Sigmoid colon (tissue), 7 donors: ENCODE measurements around the gene ANXA2. TPM values are rescaled to one million over a fixed set of nuclear protein-coding genes. Genes with fewer than 3 reads are reported as not detected.

Experiments used
- DNase-seq: peaks from one replicate; pipeline ENCODE4 v3.0.0-alpha.2; 2019
- H3K27ac ChIP-seq, 4 donors: fragments of 200-600 bp; sonication (generic); one replicate each; pipeline ENCODE4 v1.5.1; 2016 to 2019; ENCODE audit warnings: mild to moderate bottlenecking in 1 of 4
- H3K27me3 ChIP-seq, 3 donors: fragments of 200-600 bp; sonication (generic); one replicate each; pipeline ENCODE4 v1.5.1; 2019; ENCODE audit warnings: mild to moderate bottlenecking in 1 of 3
- H3K36me3 ChIP-seq, 4 donors: fragments of 200-600 bp; sonication (generic); one replicate each; pipeline ENCODE4 v1.5.1; 2016 to 2019
- H3K4me1 ChIP-seq, 4 donors: fragments of 200-600 bp; sonication (generic); one replicate each; pipeline ENCODE4 v1.5.1; 2017 to 2019
- H3K4me3 ChIP-seq, 4 donors: fragments of 200-600 bp; sonication (generic); one replicate each; pipeline ENCODE4 v1.5.1; 2017 to 2019; ENCODE audit warnings: mild to moderate bottlenecking in 2 of 4, moderate library complexity in 1 of 4
- H3K9me3 ChIP-seq, 4 donors: fragments of 200-600 bp in 3 of 4; sonication (generic) in 3 of 4; one replicate each; pipeline versions ENCODE4 v1.5.1 to v1.6.1; 2013 to 2019
- CTCF ChIP-seq, 4 experiments: fragments of 450-650 bp in 3 of 4; fragments of 200-600 bp in 1 of 4; IDR thresholded peaks; one replicate each; pipeline ENCODE4 v1.5.1; 2016 to 2019; ENCODE audit warnings: antibody characterized with exemption in 4 of 4, mild to moderate bottlenecking in 3 of 4, moderate library complexity in 2 of 4
- EP300 ChIP-seq, 4 donors: sonication (generic); formaldehyde crosslinking; IDR thresholded peaks; one replicate each; pipeline ENCODE4 v1.6.1; 2017; ENCODE audit warnings: antibody characterized with exemption in 4 of 4
- POLR2A ChIP-seq, 2 donors: fragments of 450-650 bp; IDR thresholded peaks; one replicate each; pipeline ENCODE4 v1.6.1; 2016; ENCODE audit warnings: antibody characterized with exemption in 2 of 2, mild to moderate bottlenecking in 2 of 2, moderate library complexity in 2 of 2
- POLR2AphosphoS5 ChIP-seq, 4 donors: sonication (generic); formaldehyde crosslinking; IDR thresholded peaks; one replicate each; pipeline ENCODE4 v1.6.1; 2017; ENCODE audit warnings: antibody characterized with exemption in 4 of 4
- WGBS, 2 donors: extraction: QIAGEN DNeasy Blood & Tissue Kit; methylation state at CpG; one replicate each; pipeline ENCODE4 v1.1.7; 2013; 5-methylcytosine and 5-hydroxymethylcytosine counted together
- intact Hi-C: fragments of 100-400 bp; cut with DNase I; formaldehyde crosslinking; loops from one replicate; pipeline ENCODE4 v1.15.1; 2023
- polyA plus RNA-seq, 3 donors: library from polyadenylated mRNA; stranded (reverse); fragments of 200-250 nt; gene quantifications; one replicate each; pipeline ENCODE4 v1.2.3, GENCODE V29; 2013
- total RNA-seq, 4 donors: library from RNA; depleted of rRNA; stranded (reverse); fragments of >200 nt; gene quantifications; one replicate each; pipeline ENCODE4 v1.1.0, GENCODE V29; 2016
- donor health status: healthy with polysubstance abuse.
- donor health status: Bipolar disorder and iron deficiency.
- donor health status: healthy.

ANXA2 gene
- total and polyA plus RNA-seq, 7 donors = 157 to 3,307 (median 366) TPM

GRCh38 chr15:60358935-60359682 lies 38.7 kb downstream of the ANXA2 start:
- Histone ChIP-seq H3K4me3 (no peak overlapping the region), H3K9me3 (no peaks in the 10 kb centered on the region), H3K36me3 (peaks cover 6 to 33% (median 24%) of the 10 kb centered on the region in 4 donors), H3K27me3 (no peaks in the 10 kb centered on the region), H3K4me1 (peaks cover 0 to 34% (median 33%) of the 10 kb centered on the region in 4 donors), H3K27ac (peak overlapping the region; percentile 45 to 72 (median 60))
- intact Hi-C loops = loop anchor here (1.0 to 5.0 kb wide), 3 partner anchors 33 to 163 kb away; no protein-coding TSS in a partner anchor
- 76 to 80% methylated on average over 10 of the region's 10 CpGs for WGBS, 2 donors
- no peak for DNase-seq
- TF ChIP-seq POLR2A (IDR thresholded peaks at IDR 0.05) = no peak
- no peak for TF ChIP-seq POLR2AphosphoS5 (IDR thresholded peaks at IDR 0.05)
- no peak for TF ChIP-seq CTCF (IDR thresholded peaks at IDR 0.05)
- TF ChIP-seq EP300 (IDR thresholded peaks at IDR 0.05) = no peak

DNA sequence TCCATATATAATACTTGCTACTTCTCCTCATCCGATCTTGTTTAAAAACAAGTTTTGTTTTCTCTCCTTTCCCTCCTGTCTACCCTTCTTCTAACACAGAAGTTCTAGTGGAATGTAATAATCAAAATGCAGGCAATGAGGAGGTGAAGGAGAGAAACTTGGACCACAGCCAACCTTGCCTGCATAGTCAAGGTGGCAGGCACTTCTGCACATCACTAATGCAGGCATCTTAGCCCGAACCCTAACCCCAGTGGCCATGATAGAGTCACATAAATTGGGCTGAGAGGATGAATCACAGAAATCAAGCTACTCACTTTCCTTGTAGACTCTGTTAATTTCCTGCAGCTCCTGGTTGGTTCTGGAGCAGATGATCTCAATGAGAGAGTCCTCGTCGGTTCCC lies 41.0 kb downstream of the ANXA2 start:
- TF ChIP-seq POLR2AphosphoS5 (IDR thresholded peaks at IDR 0.05) (no peak), POLR2A (IDR thresholded peaks at IDR 0.05) (no peak), CTCF (IDR thresholded peaks at IDR 0.05) (no peak), EP300 (IDR thresholded peaks at IDR 0.05) (no peak)
- Histone ChIP-seq H3K9me3 (no peaks in the 10 kb centered on the region), H3K27ac (no peak overlapping the region), H3K4me3 (no peak overlapping the region), H3K4me1 (peaks cover 0 to 15% (median 11%) of the 10 kb centered on the region in 4 donors), H3K36me3 (peaks cover 6 to 55% (median 47%) of the 10 kb centered on the region in 4 donors), H3K27me3 (no peaks in the 10 kb centered on the region)
- 93 to 95% methylated on average over 4 of the region's 4 CpGs for WGBS, 2 donors
- intact Hi-C loops = loop anchor here (5.0 kb wide), 2 partner anchors 35 to 165 kb away; no protein-coding TSS in a partner anchor
- DNase-seq = no peak

GRCh38 chr15:60355148-60355857 lies 42.5 kb downstream of the ANXA2 start:
- no peak for DNase-seq
- H3K27me3 ChIP-seq = no peaks in the 10 kb centered on the region
- H3K27ac ChIP-seq = no peak overlapping the region
- TF ChIP-seq CTCF (IDR thresholded peaks at IDR 0.05) = no peak
- no peak for TF ChIP-seq EP300 (IDR thresholded peaks at IDR 0.05)
- TF ChIP-seq POLR2A (IDR thresholded peaks at IDR 0.05) = no peak
- TF ChIP-seq POLR2AphosphoS5 (IDR thresholded peaks at IDR 0.05) = no peak
- intact Hi-C loops = loop anchor here (5.0 kb wide), 2 partner anchors 37 to 167 kb away; no protein-coding TSS in a partner anchor
- WGBS, 2 donors = 92 to 93% methylated on average over 10 of the region's 10 CpGs
- no peak overlapping the region for H3K4me3 ChIP-seq
- H3K9me3 ChIP-seq = no peaks in the 10 kb centered on the region
- peaks cover 12 to 70% (median 62%) of the 10 kb centered on the region in 4 donors for H3K36me3 ChIP-seq
- peaks cover 0 to 15% (median 11%) of the 10 kb centered on the region in 4 donors for H3K4me1 ChIP-seq

GRCh38 chr15:60353245-60353920 lies 44.4 kb downstream of the ANXA2 start:
- no peak for DNase-seq
- Histone ChIP-seq H3K4me3 (no peak overlapping the region), H3K27me3 (no peaks in the 10 kb centered on the region), H3K36me3 (peaks cover 12 to 82% (median 68%) of the 10 kb centered on the region in 4 donors), H3K9me3 (no peaks in the 10 kb centered on the region), H3K4me1 (no peaks in the 10 kb centered on the region), H3K27ac (no peak overlapping the region)
- no peak for TF ChIP-seq POLR2AphosphoS5 (IDR thresholded peaks at IDR 0.05)
- TF ChIP-seq POLR2A (IDR thresholded peaks at IDR 0.05) = no peak
- TF ChIP-seq CTCF (IDR thresholded peaks at IDR 0.05) = no peak
- TF ChIP-seq EP300 (IDR thresholded peaks at IDR 0.05) = no peak
- 76 to 97% methylated on average over 5 of the region's 5 CpGs for WGBS, 2 donors
- intact Hi-C loops = no loop called here
